ENCODE data around the gene BCL2. TPM values are rescaled to one million over a fixed set of nuclear protein-coding genes. Genes with fewer than 3 reads are reported as not detected.
A peak's percentile ranks its signal among the peaks of the same experiment; 100 is the strongest.

The BCL2 gene
- total RNA-seq, 1 donor from 2014 or later, result 47.3 TPM

- ATAC-seq, result no peak
- no peak for DNase-seq (ENCODE audit: low spot score)
- intact Hi-C loops (cut with DNase I), result no loop called here
Observed at GRCh38 chr18:63145166-63145850, 174.3 kb downstream of the BCL2 start.

GRCh38 chr18:63144748-63145147, 174.8 kb downstream of the BCL2 start:
- DNase-seq (ENCODE audit: low spot score), result no peak
- ATAC-seq, result no peak
- intact Hi-C loops (cut with DNase I), result no loop called here

GRCh38 chr18:63143330-63143771, 176.2 kb downstream of the BCL2 start:
- intact Hi-C loops (cut with DNase I), result no loop called here
- DNase-seq (ENCODE audit: low spot score) (no peak), ATAC-seq (no peak)

- DNase-seq (ENCODE audit: low spot score) (no peak), ATAC-seq (no peak)
- intact Hi-C loops (cut with DNase I), result no loop called here
Observed at GRCh38 chr18:63142594-63143225, 176.9 kb downstream of the BCL2 start.

GRCh38 chr18:63141778-63142176, 177.8 kb downstream of the BCL2 start:
- DNase-seq (ENCODE audit: low spot score) (no peak), ATAC-seq (no peak)
- intact Hi-C loops (cut with DNase I), result no loop called here

GRCh38 chr18:63140997-63141777, 178.4 kb downstream of the BCL2 start:
- intact Hi-C loops (cut with DNase I), result no loop called here

GRCh38 chr18:63140038-63140450, 179.5 kb downstream of the BCL2 start:
- intact Hi-C loops (cut with DNase I), result no loop called here
- ATAC-seq, result no peak
- DNase-seq (ENCODE audit: low spot score), result no peak

More at GRCh38 chr18:63140997-63141777, 178.4 kb downstream of the BCL2 start:
- DNase-seq (ENCODE audit: low spot score) (no peak), ATAC-seq (no peak)

- peak; percentile 11 for ATAC-seq
- DNase-seq (ENCODE audit: low spot score), result no peak
- intact Hi-C loops (cut with DNase I), result no loop called here
Observed at GRCh38 chr18:63138436-63139340, 180.9 kb downstream of the BCL2 start.

- peak; percentile 69 for ATAC-seq
- intact Hi-C loops (cut with DNase I), result no loop called here
- no peak for DNase-seq (ENCODE audit: low spot score)
Observed at GRCh38 chr18:63137999-63138435, 181.6 kb downstream of the BCL2 start.

- no peak for DNase-seq (ENCODE audit: low spot score)
- intact Hi-C loops (cut with DNase I), result no loop called here
- no peak for ATAC-seq
Observed at GRCh38 chr18:63135101-63135500, 184.5 kb downstream of the BCL2 start.

GRCh38 chr18:63132819-63133200, 186.8 kb downstream of the BCL2 start:
- ATAC-seq (no peak), DNase-seq (ENCODE audit: low spot score) (no peak)
- intact Hi-C loops (cut with DNase I), result loop anchor here (5.0 kb wide), 1 partner anchor 189 kb away; no protein-coding TSS in a partner anchor

GRCh38 chr18:63131959-63132818, 187.4 kb downstream of the BCL2 start:
- peak; percentile 25 for ATAC-seq
- DNase-seq (ENCODE audit: low spot score), result no peak
- intact Hi-C loops (cut with DNase I), result loop anchor here (5.0 kb wide), 1 partner anchor 190 kb away; no protein-coding TSS in a partner anchor

- ATAC-seq, result peak; percentile 71
- intact Hi-C loops (cut with DNase I), result loop anchor here (5.0 kb wide), 1 partner anchor 191 kb away; no protein-coding TSS in a partner anchor
Observed at GRCh38 chr18:63131106-63131958, 188.2 kb downstream of the BCL2 start.

GRCh38 chr18:63130176-63130575, 189.4 kb downstream of the BCL2 start:
- ATAC-seq (no peak), DNase-seq (ENCODE audit: low spot score) (no peak)
- intact Hi-C loops (cut with DNase I), result loop anchor here (5.0 kb wide), 1 partner anchor 192 kb away; no protein-coding TSS in a partner anchor

More at GRCh38 chr18:63131106-63131958, 188.2 kb downstream of the BCL2 start:
- peak; percentile 77 for DNase-seq (ENCODE audit: low spot score)

- DNase-seq (ENCODE audit: low spot score), result no peak
- no peak for ATAC-seq
- intact Hi-C loops (cut with DNase I), result no loop called here
Observed at GRCh38 chr18:63128237-63128974, 191.2 kb downstream of the BCL2 start.

Measured in sciatic nerve (tissue), 2 donors.